Neural cell (in vitro differentiated cells): ENCODE measurements around the gene ABCB7. TPM values are rescaled to one million over a fixed set of nuclear protein-coding genes. Genes with fewer than 3 reads are reported as not detected.

Source experiments
- H2AFZ ChIP-seq: fragments of 200-600, 300-800 bp; sonication (generic), shearing (Covaris generic); 2 replicates; pipeline ENCODE4 v1.6.0; 2014; ENCODE audit warnings: low read depth, mild to moderate bottlenecking, antibody characterized with exemption, low read length, moderate library complexity
- H3F3A ChIP-seq: fragments of 200-600 bp; shearing (Covaris generic); 2 replicates; pipeline ENCODE4 v1.6.1; 2016; ENCODE audit warnings: mild to moderate bottlenecking, moderate library complexity, mixed read lengths, antibody characterized with exemption, low read length; ENCODE audit not compliant: insufficient read depth, poor library complexity, severe bottlenecking
- H3K27ac ChIP-seq: fragments of 200-600, 300-800 bp; sonication (generic), shearing (Covaris generic); 2 replicates; pipeline ENCODE4 v1.5.1; 2014; ENCODE audit warnings: mild to moderate bottlenecking, low read length, moderate library complexity
- H3K27me3 ChIP-seq: fragments of 300-800, 200-600 bp; sonication (generic), shearing (Covaris generic); 2 replicates; pipeline ENCODE4 v1.6.0; 2014; ENCODE audit warnings: mild to moderate bottlenecking, low read depth, low read length, moderate library complexity; ENCODE audit not compliant: insufficient read depth
- H3K36me3 ChIP-seq: fragments of 300-800, 200-600 bp; sonication (generic), shearing (Covaris generic); 2 replicates; pipeline ENCODE4 v1.5.1; 2014; ENCODE audit warnings: mild to moderate bottlenecking, antibody characterized with exemption, low read length, moderate library complexity; ENCODE audit not compliant: insufficient read depth
- H3K4me2 ChIP-seq: fragments of 300-800, 200-600 bp; sonication (generic), shearing (Covaris generic); 2 replicates; pipeline ENCODE4 v1.6.0; 2014; ENCODE audit warnings: mild to moderate bottlenecking, low read length
- H3K4me3 ChIP-seq: fragments of 300-800, 200-600 bp; sonication (generic), shearing (Covaris generic); 2 replicates; pipeline ENCODE4 v1.5.1; 2014; ENCODE audit warnings: mild to moderate bottlenecking, low read length, moderate library complexity
- H3K79me2 ChIP-seq: fragments of 200-600 bp; shearing (Covaris generic); replicated peaks from 2 replicates; pipeline ENCODE4 v1.6.0; 2014; ENCODE audit warnings: mild to moderate bottlenecking, low read length, moderate library complexity; ENCODE audit not compliant: insufficient read depth
- H3K9ac ChIP-seq: fragments of 300-800, 200-600 bp; sonication (generic), shearing (Covaris generic); 2 replicates; pipeline ENCODE4 v1.6.1; 2016; ENCODE audit warnings: mild to moderate bottlenecking, low read length, mixed read lengths
- H3K9me2 ChIP-seq: fragments of 200-600 bp; shearing (Covaris generic); 2 replicates; pipeline ENCODE4 v1.6.1; 2016; ENCODE audit warnings: mild to moderate bottlenecking, low read length, mixed read lengths; ENCODE audit not compliant: insufficient read depth
- H3K9me3 ChIP-seq: fragments of 200-600, 300-800 bp; sonication (generic), shearing (Covaris generic); 2 replicates; pipeline ENCODE4 v1.6.1; 2016; ENCODE audit warnings: mild to moderate bottlenecking, mixed run types, low read length, moderate library complexity, mixed read lengths
- H4K20me1 ChIP-seq: fragments of 200-600 bp; shearing (Covaris generic); 2 replicates; pipeline ENCODE4 v1.6.1; 2016; ENCODE audit warnings: mild to moderate bottlenecking, mixed run types; ENCODE audit not compliant: insufficient read depth
- EP300 ChIP-seq: fragments of 450-650 bp; conservative IDR thresholded peaks from 2 replicates; pipeline ENCODE4 v1.6.1; 2014; ENCODE audit warnings: antibody characterized with exemption, mild to moderate bottlenecking, moderate library complexity; ENCODE audit not compliant: poor library complexity, severe bottlenecking
- EZH2 ChIP-seq: fragments of 200-600, 300-800 bp; shearing (Covaris generic), sonication (generic); IDR thresholded peaks from 2 replicates; pipeline ENCODE4 v1.6.1; 2014; ENCODE audit warnings: antibody characterized with exemption, low read length, borderline replicate concordance, mild to moderate bottlenecking; ENCODE audit not compliant: insufficient read depth, poor library complexity, severe bottlenecking
- MXI1 ChIP-seq: fragments of 450-650 bp; conservative IDR thresholded peaks from 2 replicates; pipeline ENCODE4 v1.6.1; 2014; ENCODE audit warnings: antibody characterized with exemption, mild to moderate bottlenecking; ENCODE audit not compliant: poor library complexity, severe bottlenecking
- POLR2AphosphoS5 ChIP-seq: IDR thresholded peaks from 2 replicates; pipeline ENCODE4 v1.6.1; 2012
- RAD21 ChIP-seq: fragments of 450-650 bp; conservative IDR thresholded peaks from 2 replicates; pipeline ENCODE4 v1.6.1; 2014; ENCODE audit warnings: antibody characterized with exemption, mild to moderate bottlenecking, moderate library complexity
- SMC3 ChIP-seq: fragments of 450-650 bp; conservative IDR thresholded peaks from 2 replicates; pipeline ENCODE4 v1.6.1; 2014; ENCODE audit warnings: antibody characterized with exemption, mild to moderate bottlenecking, moderate library complexity; ENCODE audit not compliant: poor library complexity
- TAF1 ChIP-seq: IDR thresholded peaks from 2 replicates; pipeline ENCODE4 v1.6.1; 2012; ENCODE audit warnings: low read depth
- polyA plus RNA-seq: library from polyadenylated mRNA; depleted of rRNA; stranded (reverse); fragments of >200 nt; gene quantifications from 2 replicates; pipeline ENCODE4 v1.2.3, GENCODE V29; 2014
- TF ChIP-seq, protein P1 (sequence below): IDR thresholded peaks from 2 replicates; pipeline ENCODE4 v1.6.1; 2012; ENCODE audit warnings: borderline replicate concordance
- TF ChIP-seq, protein P2 (sequence below): fragments of 450-650 bp; IDR thresholded peaks from 2 replicates; pipeline ENCODE4 v1.5.1; 2014; ENCODE audit warnings: antibody characterized with exemption, mild to moderate bottlenecking, moderate library complexity; ENCODE audit not compliant: poor library complexity, severe bottlenecking

ABCB7 gene
- polyA plus RNA-seq, 1 donor from 2014 or later, result 25.1 TPM

DNA sequence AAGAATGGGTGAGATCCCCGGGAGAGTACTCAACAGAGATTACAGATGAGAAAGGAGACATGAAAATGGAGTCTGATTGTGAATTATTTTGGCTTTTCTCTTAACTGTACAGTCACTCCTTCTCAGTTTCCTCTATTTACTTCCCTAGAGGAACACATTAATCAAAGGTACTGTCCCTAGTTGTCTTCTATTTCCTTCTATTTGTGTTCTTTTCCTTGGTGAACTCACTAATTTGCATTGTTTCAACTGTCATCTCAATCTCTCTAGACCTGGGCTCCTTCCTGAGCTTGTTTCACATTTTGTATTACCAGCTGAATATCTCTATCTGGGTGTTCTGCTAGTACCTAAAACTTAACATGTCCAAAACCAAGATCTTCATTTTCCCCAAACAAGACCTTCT lies 59.8 kb downstream of the ABCB7 start:
- no peak overlapping the region for H2AFZ ChIP-seq
- H4K20me1 ChIP-seq, result no peaks in the 10 kb centered on the region
- H3K79me2 ChIP-seq, result no peaks in the 10 kb centered on the region
- no peaks in the 10 kb centered on the region for H3F3A ChIP-seq
- H3K4me3 ChIP-seq, result no peak overlapping the region
- no peak overlapping the region for H3K27ac ChIP-seq
- TF ChIP-seq MXI1 (no peak), TAF1 (no peak), POLR2AphosphoS5 (no peak), RAD21 (no peak)
- TF ChIP-seq, protein P1, sequence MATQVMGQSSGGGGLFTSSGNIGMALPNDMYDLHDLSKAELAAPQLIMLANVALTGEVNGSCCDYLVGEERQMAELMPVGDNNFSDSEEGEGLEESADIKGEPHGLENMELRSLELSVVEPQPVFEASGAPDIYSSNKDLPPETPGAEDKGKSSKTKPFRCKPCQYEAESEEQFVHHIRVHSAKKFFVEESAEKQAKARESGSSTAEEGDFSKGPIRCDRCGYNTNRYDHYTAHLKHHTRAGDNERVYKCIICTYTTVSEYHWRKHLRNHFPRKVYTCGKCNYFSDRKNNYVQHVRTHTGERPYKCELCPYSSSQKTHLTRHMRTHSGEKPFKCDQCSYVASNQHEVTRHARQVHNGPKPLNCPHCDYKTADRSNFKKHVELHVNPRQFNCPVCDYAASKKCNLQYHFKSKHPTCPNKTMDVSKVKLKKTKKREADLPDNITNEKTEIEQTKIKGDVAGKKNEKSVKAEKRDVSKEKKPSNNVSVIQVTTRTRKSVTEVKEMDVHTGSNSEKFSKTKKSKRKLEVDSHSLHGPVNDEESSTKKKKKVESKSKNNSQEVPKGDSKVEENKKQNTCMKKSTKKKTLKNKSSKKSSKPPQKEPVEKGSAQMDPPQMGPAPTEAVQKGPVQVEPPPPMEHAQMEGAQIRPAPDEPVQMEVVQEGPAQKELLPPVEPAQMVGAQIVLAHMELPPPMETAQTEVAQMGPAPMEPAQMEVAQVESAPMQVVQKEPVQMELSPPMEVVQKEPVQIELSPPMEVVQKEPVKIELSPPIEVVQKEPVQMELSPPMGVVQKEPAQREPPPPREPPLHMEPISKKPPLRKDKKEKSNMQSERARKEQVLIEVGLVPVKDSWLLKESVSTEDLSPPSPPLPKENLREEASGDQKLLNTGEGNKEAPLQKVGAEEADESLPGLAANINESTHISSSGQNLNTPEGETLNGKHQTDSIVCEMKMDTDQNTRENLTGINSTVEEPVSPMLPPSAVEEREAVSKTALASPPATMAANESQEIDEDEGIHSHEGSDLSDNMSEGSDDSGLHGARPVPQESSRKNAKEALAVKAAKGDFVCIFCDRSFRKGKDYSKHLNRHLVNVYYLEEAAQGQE, result no peak
- no peak overlapping the region for H3K9ac ChIP-seq
- H3K9me3 ChIP-seq, result no peaks in the 10 kb centered on the region
- no peaks in the 10 kb centered on the region for H3K36me3 ChIP-seq
- no peak overlapping the region for H3K4me2 ChIP-seq
- H3K9me2 ChIP-seq, result no peaks in the 10 kb centered on the region
- H3K27me3 ChIP-seq, result no peaks in the 10 kb centered on the region

DNA sequence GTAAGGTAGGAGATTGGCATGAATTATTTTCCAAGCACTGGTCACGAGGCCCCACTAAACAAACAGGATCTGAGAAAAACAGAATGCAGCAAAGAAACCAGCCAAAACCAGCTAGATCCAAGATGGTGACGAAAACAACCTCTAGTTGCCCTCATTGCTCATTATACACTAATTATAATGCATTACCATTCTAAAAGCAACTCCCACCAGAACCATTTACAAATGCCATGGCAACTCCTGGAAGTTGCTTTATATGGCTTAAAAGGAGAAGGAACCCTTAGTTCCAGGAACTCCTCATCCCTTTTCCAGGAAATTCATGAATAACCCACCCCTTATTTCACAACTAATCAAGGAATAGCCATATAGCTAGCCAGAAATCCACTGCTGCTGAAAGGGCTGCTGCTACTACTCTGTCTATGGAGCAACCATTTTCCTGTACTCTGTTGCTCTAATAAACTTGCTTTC lies 69.3 kb downstream of the ABCB7 start:
- TF ChIP-seq MXI1 (no peak), POLR2AphosphoS5 (no peak), SMC3 (no peak), EZH2 (no peak), TAF1 (no peak), RAD21 (no peak), EP300 (no peak)
- TF ChIP-seq, protein P2, sequence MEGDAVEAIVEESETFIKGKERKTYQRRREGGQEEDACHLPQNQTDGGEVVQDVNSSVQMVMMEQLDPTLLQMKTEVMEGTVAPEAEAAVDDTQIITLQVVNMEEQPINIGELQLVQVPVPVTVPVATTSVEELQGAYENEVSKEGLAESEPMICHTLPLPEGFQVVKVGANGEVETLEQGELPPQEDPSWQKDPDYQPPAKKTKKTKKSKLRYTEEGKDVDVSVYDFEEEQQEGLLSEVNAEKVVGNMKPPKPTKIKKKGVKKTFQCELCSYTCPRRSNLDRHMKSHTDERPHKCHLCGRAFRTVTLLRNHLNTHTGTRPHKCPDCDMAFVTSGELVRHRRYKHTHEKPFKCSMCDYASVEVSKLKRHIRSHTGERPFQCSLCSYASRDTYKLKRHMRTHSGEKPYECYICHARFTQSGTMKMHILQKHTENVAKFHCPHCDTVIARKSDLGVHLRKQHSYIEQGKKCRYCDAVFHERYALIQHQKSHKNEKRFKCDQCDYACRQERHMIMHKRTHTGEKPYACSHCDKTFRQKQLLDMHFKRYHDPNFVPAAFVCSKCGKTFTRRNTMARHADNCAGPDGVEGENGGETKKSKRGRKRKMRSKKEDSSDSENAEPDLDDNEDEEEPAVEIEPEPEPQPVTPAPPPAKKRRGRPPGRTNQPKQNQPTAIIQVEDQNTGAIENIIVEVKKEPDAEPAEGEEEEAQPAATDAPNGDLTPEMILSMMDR, result no peak
- TF ChIP-seq, protein P1, result no peak
- H3K79me2 ChIP-seq, result no peaks in the 10 kb centered on the region
- no peak overlapping the region for H3K4me2 ChIP-seq
- H3F3A ChIP-seq, result no peaks in the 10 kb centered on the region
- no peak overlapping the region for H3K4me3 ChIP-seq
- H3K9me3 ChIP-seq, result no peaks in the 10 kb centered on the region
- H3K27me3 ChIP-seq, result no peaks in the 10 kb centered on the region
- H3K27ac ChIP-seq, result no peak overlapping the region
- H4K20me1 ChIP-seq, result no peaks in the 10 kb centered on the region
- H3K9me2 ChIP-seq, result no peaks in the 10 kb centered on the region
- H3K36me3 ChIP-seq, result no peaks in the 10 kb centered on the region
- no peak overlapping the region for H3K9ac ChIP-seq
- H2AFZ ChIP-seq, result no peak overlapping the region
